ENCODE data around the gene POFUT1. TPM values are rescaled to one million over a fixed set of nuclear protein-coding genes. Genes with fewer than 3 reads are reported as not detected.

POFUT1 gene
- total and polyA plus RNA-seq, 2 experiments from 2014 or later, result 9.3 to 34.0 TPM

GRCh38 chr20:32209850-32210605 is 2.3 kb downstream of the POFUT1 start:
- H3K9me3 Mint-ChIP-seq, result no peaks in the 10 kb centered on the region
- Histone ChIP-seq H3K4me1 (ENCODE audit: insufficient read depth) (peaks cover 19% of the 10 kb centered on the region), H2AFZ (no peak overlapping the region), H3K4me2 (no peak overlapping the region), H3K27ac (ENCODE audit: low read depth) (peak overlapping the region; percentile 17; the same call in 1 of the 2 replicates), H3K36me3 (ENCODE audit: insufficient read depth) (peaks cover 36% of the 10 kb centered on the region), H3K4me3 (no peak overlapping the region), H3K79me2 (replicated peaks; ENCODE audit: insufficient read depth) (peaks cover 64% of the 10 kb centered on the region), H3K27me3 (ENCODE audit: insufficient read depth) (no peaks in the 10 kb centered on the region), H3F3A (replicated peaks; ENCODE audit: low read depth) (peaks cover 33% of the 10 kb centered on the region), H4K20me1 (replicated peaks; ENCODE audit: insufficient read depth) (peaks cover 34% of the 10 kb centered on the region), H3K9me2 (ENCODE audit: insufficient read depth) (no peaks in the 10 kb centered on the region)
- H3K4me1 Mint-ChIP-seq, result peaks cover 21% of the 10 kb centered on the region
- TF ChIP-seq ZNF331 (CRISPR knock-in tag; IDR thresholded peaks at IDR 0.05; ENCODE audit: low read depth) (no peak), REST (IDR thresholded peaks at IDR 0.05; ENCODE audit: unreplicated experiment) (no peak), CTCF (conservative IDR thresholded peaks at IDR 0.05; ENCODE audit: low read depth in 2 of 2) (no peak), CREB1 (CRISPR knock-in tag; IDR thresholded peaks at IDR 0.05; ENCODE audit: low read depth) (no peak), ZNF114 (CRISPR knock-in tag; IDR thresholded peaks at IDR 0.05) (no peak), STAT1 (IDR thresholded peaks at IDR 0.05; ENCODE audit: unreplicated experiment) (no peak), EZH2phosphoT487 (IDR thresholded peaks at IDR 0.05; ENCODE audit: unreplicated experiment) (no peak), ETS1 (IDR thresholded peaks at IDR 0.05) (no peak), JUNB (IDR thresholded peaks at IDR 0.05; ENCODE audit: unreplicated experiment) (no peak), POLR2AphosphoS5 (IDR thresholded peaks at IDR 0.05; ENCODE audit: low read depth) (no peak)
- no peak for ATAC-seq
- H3K27me3 Mint-ChIP-seq (ENCODE audit: insufficient read depth, low read depth, poor library complexity), result peaks cover 6% of the 10 kb centered on the region
- H3K27ac Mint-ChIP-seq, result no peak overlapping the region
- peaks cover 22% of the 10 kb centered on the region for H3K36me3 Mint-ChIP-seq (ENCODE audit: low read depth)
- DNase-seq (ENCODE audit: low spot score), result no peak
- H3K4me3 Mint-ChIP-seq, result no peak overlapping the region

Data from GM23338 (cell line).